ENCODE data around the gene ARV1.
"Not testable (repeated sequence)": the region's sequence is repeated elsewhere in the genome, so short reads cannot be mapped to it uniquely, and the experiment has no call there.

ARV1 gene

GRCh38 chr1:230976825-230977747, 1.8 kb upstream of the ARV1 start:
- in situ Hi-C loops (cut with MboI; ENCODE audit: low sequenced_read_pairs), result no loop called here

- in situ Hi-C loops (cut with MboI; ENCODE audit: low sequenced_read_pairs), result no loop called here
Measured at GRCh38 chr1:230977761-230978490, 968 bp upstream of the ARV1 start.

GRCh38 chr1:230979389-230979716, 459 bp downstream of the ARV1 start:
- in situ Hi-C loops (cut with MboI; ENCODE audit: low sequenced_read_pairs), result no loop called here

DNA sequence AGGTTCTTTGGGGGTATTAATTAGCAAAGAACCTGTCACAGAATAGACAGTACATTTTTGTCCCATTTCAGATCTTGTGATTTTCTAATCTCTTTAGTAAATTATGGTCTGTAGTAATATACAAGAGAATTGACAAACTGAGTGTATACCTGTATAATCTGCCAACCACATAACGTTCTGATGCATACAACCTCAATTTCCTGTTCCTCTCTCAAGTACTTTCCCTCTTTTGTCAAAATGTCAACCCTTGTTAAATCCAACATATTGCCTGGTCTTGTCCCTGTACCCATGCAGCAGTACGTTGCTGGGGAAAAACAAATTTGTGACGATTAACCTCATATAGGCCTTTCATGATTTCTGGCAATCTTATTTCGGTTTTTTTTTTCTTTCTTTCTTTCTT, 1.1 kb downstream of the ARV1 start:
- in situ Hi-C loops (cut with MboI; ENCODE audit: low sequenced_read_pairs), result no loop called here

GRCh38 chr1:230982696-230983095, 3.8 kb downstream of the ARV1 start:
- in situ Hi-C loops (cut with MboI; ENCODE audit: low sequenced_read_pairs), result no loop called here

DNA sequence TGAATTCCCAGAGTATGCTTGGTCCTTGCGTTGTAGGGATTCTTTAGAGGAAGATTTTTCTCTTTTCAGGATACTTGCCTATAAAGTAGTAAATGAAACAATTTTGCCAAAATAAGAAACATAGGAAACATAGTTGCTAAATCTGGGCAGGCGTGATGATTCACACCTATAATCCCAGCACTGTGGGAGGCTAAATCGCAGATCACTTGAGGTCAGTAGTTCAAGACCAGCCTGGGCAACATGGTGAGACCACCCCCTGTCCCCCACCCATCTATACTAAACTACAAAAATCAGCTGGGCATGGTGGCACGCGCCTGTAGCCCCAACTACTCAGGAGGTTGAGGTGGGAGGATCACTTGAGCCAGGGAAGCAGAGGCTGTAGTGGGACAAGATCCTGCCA, 4.9 kb downstream of the ARV1 start:
- in situ Hi-C loops (cut with MboI; ENCODE audit: low sequenced_read_pairs), result no loop called here

DNA sequence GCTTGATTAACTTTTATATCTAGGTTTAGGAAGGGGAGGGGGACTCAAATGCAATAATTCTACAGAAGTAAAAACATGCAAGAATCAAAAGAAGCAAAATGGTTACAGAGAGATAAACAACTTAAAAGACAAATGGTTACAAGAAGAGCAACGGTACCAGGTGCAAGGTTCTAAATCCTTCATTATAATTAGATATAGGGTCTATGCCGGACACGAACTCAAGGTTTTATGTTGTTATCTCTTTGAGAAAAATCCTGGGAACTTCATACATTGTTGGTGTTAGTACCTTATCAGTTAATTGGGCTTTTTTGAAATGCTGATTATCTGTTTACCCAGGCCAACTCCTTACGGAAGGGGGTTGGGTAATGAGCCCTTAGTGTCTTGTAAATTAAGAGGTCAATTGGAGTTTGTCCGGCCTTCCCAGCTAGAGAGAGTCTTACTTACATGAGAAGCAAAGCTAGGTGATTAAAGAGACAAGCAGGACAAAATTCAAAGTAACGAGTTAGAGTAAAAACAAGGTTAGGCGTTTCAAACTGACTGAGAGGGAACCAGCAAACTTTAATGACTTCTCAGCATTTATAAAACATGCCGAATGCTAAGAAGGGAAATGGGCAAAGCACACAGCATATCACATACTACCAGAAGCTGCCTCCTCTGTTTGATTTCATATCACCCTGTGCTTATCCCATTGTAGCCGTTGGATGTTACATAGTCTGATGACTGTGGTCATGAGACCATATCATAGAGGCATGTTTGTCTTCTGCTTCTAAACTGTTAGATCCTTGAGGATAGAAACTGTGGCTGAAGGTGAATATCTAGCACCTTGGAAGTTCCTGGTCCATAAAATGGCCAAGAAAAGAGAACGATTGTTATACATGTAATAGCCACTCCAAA, 6.0 kb downstream of the ARV1 start:
- in situ Hi-C loops (cut with MboI; ENCODE audit: low sequenced_read_pairs), result not testable (repeated sequence)

GRCh38 chr1:230985711-230986110, 6.8 kb downstream of the ARV1 start:
- in situ Hi-C loops (cut with MboI; ENCODE audit: low sequenced_read_pairs), result no loop called here

DNA sequence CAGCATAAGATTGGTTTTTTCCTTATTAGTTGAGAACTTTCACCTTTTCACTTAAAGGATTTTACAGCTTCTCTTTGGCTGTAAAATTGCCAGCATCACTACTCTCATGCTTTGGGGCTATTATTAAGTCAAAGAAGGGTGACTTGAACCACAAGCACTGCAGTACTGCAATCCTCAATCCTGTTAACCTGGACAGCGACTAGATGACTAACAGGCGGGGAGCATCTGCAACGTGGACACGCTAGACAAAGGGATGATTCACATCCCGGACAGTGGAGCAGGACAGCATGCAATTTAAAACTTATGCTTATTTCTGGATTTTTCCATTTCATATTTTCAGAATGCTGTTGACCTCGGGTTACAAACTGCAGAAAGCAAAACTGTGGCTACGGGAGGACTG, 8.1 kb downstream of the ARV1 start:
- in situ Hi-C loops (cut with MboI; ENCODE audit: low sequenced_read_pairs), result no loop called here

GRCh38 chr1:230987448-230987847, 8.6 kb downstream of the ARV1 start:
- in situ Hi-C loops (cut with MboI; ENCODE audit: low sequenced_read_pairs), result no loop called here

GRCh38 chr1:230992100-230992774, 13.3 kb downstream of the ARV1 start:
- in situ Hi-C loops (cut with MboI; ENCODE audit: low sequenced_read_pairs), result no loop called here

DNA sequence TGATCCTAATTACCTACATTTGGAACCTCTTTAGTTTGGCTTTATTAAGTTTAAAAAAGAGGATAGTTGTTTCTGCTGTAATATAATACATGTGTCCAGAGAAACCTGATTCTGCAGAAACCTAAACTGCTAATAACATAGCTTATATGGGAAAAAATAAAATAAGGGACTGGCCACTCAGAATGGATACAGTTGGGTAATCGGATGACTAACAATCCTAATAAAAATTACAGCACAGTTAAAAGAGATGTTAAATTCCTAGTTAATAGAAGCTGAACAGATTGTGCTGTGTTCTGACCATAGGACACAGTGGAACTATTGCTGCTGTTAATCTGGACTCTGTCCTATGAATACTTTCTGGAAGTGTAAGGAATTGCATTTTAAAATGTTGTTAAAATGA, 16.0 kb downstream of the ARV1 start:
- in situ Hi-C loops (cut with MboI; ENCODE audit: low sequenced_read_pairs), result no loop called here

GRCh38 chr1:231000201-231000600, 21.3 kb downstream of the ARV1 start:
- in situ Hi-C loops (cut with MboI; ENCODE audit: low sequenced_read_pairs), result no loop called here

DNA sequence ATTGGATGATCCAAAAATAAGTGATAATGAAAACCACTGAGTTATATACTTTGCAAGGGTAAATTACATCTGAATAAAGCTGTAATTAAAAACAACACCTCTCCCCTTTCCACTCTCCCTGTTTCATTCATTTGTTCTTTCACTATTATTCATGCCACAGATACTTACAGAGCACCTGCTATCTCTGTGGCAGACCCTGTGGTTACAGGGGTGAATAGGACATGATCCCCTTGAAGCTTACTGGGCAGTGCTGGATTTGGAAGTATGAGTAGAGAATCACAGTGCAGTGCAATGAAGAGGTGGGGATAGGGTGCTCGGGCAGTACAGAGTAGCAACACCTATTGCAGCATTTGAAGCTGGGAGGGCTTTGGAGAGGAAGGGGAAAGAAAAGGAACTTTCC, 21.7 kb downstream of the ARV1 start:
- in situ Hi-C loops (cut with MboI; ENCODE audit: low sequenced_read_pairs), result no loop called here

GRCh38 chr1:231001892-231002291, 23.0 kb downstream of the ARV1 start:
- in situ Hi-C loops (cut with MboI; ENCODE audit: low sequenced_read_pairs), result no loop called here

- in situ Hi-C loops (cut with MboI; ENCODE audit: low sequenced_read_pairs), result not testable (repeated sequence)
Measured at GRCh38 chr1:231007535-231007934, 28.6 kb downstream of the ARV1 start.

DNA sequence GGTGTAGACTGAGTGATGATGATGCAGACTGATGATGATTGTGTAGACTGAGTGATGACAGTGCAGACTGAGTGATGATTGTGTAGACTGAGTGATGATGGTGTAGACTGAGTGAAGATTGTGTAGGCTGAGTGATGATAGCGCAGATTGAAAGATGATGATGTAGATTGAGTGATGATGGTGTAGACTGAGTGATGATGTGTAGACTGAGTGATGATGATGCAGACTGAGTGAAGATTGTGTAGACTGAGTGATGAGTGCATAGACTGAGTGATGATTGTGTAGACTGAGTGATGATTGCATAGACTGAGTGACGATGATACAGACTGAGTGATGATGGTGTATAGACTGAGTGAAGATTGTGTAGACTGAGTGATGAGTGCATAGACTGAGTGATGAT, 32.5 kb downstream of the ARV1 start:
- in situ Hi-C loops (cut with MboI; ENCODE audit: low sequenced_read_pairs), result no loop called here

GRCh38 chr1:231011963-231012362, 33.1 kb downstream of the ARV1 start:
- in situ Hi-C loops (cut with MboI; ENCODE audit: low sequenced_read_pairs), result no loop called here

DNA sequence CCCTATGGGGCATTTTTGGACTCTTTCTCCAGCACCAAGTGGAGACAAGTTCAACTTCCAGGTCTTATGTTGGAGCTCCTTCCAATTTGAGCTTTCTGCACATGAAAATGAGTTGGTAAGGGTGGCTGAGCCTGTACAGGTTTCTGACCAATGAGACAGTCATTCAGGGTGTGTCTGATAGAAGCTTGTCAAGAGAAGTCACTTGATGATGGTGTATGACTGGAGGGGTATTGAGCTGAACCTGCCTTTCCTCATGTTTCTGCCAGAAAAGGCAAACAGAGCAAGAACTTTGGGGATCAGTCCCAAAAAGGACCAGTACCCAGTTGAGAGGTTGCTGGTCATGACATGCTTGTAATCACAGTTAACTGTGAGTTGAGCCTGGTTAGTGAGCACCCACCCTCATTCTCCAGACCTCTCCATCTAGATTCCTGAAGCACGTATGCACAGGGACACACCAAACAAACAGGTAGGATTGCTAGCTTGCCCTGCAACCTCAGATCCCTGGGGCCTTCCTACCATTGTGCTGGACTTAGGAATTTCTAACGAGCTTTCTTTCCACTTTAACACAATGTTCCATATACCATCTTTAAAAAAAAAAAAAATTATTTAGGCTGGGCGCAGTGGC, 34.6 kb downstream of the ARV1 start:
- in situ Hi-C loops (cut with MboI; ENCODE audit: low sequenced_read_pairs), result no loop called here

DNA sequence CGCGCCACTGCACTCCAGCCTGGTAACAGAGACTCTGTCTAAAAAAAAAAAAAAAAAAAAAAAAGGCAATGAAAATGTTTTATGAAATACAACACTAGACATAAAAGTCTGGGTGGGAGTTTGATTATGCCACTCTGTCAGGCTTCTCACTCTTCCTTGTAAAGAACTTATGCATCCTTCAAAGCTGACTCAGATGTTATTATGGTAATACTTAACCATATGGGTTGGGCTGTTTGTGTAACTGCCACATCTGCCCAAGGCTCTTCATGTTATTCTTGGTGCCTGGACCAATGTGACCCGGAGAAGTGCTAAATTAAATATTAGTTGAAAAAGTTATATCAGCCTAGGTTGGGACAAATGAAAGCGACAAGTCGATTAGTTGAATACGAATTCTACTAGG, 37.3 kb downstream of the ARV1 start:
- in situ Hi-C loops (cut with MboI; ENCODE audit: low sequenced_read_pairs), result no loop called here

Measured in hTERT RPE-1 (cell line).